ENCODE measurements around the gene TSHZ2.

TSHZ2 gene

GRCh38 chr20:53302695-53303412 lies 330.7 kb downstream of the TSHZ2 start:
- DNase-seq (ENCODE audit: extremely low spot score) = no peak
- CTCF ChIA-PET = no interaction called here
- POLR2A ChIA-PET = no interaction called here
- no peak for TF ChIP-seq CTCF (IDR thresholded peaks at IDR 0.05; ENCODE audit: control extremely low read depth, extremely low read depth, low read depth, missing control alignments)

GRCh38 chr20:53303413-53303760 lies 331.2 kb downstream of the TSHZ2 start:
- POLR2A ChIA-PET = no interaction called here
- TF ChIP-seq CTCF (IDR thresholded peaks at IDR 0.05; ENCODE audit: control extremely low read depth, extremely low read depth, low read depth, missing control alignments) = no peak
- no peak for DNase-seq (ENCODE audit: extremely low spot score)
- CTCF ChIA-PET = no interaction called here

GRCh38 chr20:53304146-53304545 lies 332.0 kb downstream of the TSHZ2 start:
- no peak for TF ChIP-seq CTCF (IDR thresholded peaks at IDR 0.05; ENCODE audit: control extremely low read depth, extremely low read depth, low read depth, missing control alignments)
- no peak for DNase-seq (ENCODE audit: extremely low spot score)
- ChIA-PET POLR2A (no interaction called here), CTCF (no interaction called here)

GRCh38 chr20:53306192-53306805 lies 334.1 kb downstream of the TSHZ2 start:
- ChIA-PET POLR2A (no interaction called here), CTCF (no interaction called here)
- no peak for TF ChIP-seq CTCF (IDR thresholded peaks at IDR 0.05; ENCODE audit: control extremely low read depth, extremely low read depth, low read depth, missing control alignments)
- no peak for DNase-seq (ENCODE audit: extremely low spot score)

GRCh38 chr20:53307964-53308597 lies 335.9 kb downstream of the TSHZ2 start:
- ChIA-PET CTCF (no interaction called here), POLR2A (no interaction called here)
- no peak for TF ChIP-seq CTCF (IDR thresholded peaks at IDR 0.05; ENCODE audit: control extremely low read depth, extremely low read depth, low read depth, missing control alignments)
- no peak for DNase-seq (ENCODE audit: extremely low spot score)

- ChIA-PET CTCF (no interaction called here), POLR2A (no interaction called here)
- TF ChIP-seq CTCF (IDR thresholded peaks at IDR 0.05; ENCODE audit: control extremely low read depth, extremely low read depth, low read depth, missing control alignments) = no peak
- DNase-seq (ENCODE audit: extremely low spot score) = no peak
Observed at GRCh38 chr20:53309515-53309914, 337.4 kb downstream of the TSHZ2 start.
